Activated CD8-positive, alpha-beta memory T cell treated with anti-CD3 and anti-CD28 coated beads, Interleukin-2, amount 50 U/mL, for 48 hours (primary cell): ENCODE measurements around the gene TRIM66.

ENCODE experiments used
- DNase-seq: peaks from one replicate; pipeline ENCODE4 v3.0.0-alpha.2; 2020

Gene TRIM66

DNA sequence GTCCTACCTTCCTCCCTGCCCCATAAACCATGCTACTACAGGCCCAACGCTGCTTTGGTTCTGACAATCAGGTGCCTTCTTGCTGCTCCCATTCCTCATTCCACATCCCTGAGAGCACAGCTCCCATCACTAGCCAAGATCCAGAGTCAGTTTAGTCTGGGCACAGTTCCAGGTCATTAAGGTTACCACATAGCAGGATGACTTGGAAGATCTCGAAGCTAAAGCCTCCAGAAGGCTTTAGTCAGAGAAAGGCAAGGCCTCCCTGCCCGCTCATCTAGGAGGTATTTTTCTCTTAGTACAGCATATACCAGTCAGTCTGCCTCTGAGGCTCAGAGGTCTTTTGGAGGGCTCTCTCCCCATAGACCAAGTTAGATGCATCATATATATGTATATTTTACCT, 30.3 kb downstream of the TRIM66 start:
- no peak for DNase-seq

DNA sequence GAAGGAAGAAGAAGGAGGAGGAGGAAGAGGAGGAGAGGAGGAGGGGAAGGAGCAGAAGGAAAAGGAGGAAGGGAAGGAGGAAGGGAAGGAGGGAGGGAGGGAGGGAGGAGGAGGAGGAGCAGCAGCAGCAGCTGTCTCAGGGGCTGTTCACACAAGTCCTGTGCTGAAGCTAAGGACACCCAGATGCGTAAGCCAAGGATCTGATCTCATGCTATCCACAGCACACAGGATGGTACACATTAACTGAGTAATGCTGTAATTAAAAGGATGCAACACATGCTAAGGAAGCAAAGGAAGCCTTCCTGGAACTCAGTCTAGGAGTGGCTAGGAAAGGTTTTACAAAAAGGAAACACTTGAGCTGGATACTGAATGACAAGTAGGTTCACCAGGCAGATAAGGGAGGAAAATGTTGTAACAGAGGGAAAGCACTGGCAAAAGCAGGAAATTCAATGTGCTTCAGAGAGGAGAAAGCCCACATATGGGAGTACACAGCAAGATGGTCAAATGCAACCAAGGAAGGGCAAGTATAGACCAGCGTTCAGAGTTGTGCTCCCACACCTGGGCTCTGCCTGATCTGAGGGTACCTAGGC, 32.0 kb downstream of the TRIM66 start:
- no peak for DNase-seq

DNA sequence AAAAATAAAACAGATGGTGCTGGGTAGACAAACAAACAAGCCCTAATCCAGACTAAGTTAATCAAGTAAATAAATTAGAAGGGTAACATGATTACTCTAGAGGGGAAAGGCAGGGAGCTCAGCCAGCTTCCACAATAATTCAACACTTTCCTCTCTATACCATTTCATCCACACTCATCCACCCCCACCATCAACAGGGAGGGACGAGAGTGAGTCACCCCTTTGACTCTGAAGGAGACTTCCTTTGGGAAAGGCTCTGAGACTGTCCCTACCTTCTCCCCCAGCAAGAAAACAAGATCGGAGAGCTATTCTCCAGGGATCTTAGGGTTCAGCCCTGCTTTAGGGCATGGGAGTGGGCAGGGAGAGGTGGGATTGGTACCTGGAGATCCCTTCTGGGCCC, 33.1 kb downstream of the TRIM66 start:
- DNase-seq, result no peak

DNA sequence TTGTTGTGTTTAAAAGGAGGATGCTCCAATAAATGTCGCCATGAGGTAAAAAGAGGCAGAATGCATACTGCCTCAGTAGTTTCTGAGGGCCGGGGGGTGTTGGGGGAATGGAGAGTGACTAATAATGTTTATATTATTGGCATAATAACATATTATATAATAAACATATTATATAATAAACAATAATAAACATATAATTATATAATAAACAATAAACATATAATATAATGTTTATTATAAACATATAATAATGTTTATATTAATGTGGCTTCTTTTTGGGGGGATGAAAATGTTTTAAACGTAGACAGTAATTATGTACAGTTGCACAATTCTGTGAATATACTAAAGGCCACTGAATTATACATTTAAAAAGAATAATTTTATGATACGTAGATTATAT, 35.6 kb downstream of the TRIM66 start:
- no peak for DNase-seq

DNA sequence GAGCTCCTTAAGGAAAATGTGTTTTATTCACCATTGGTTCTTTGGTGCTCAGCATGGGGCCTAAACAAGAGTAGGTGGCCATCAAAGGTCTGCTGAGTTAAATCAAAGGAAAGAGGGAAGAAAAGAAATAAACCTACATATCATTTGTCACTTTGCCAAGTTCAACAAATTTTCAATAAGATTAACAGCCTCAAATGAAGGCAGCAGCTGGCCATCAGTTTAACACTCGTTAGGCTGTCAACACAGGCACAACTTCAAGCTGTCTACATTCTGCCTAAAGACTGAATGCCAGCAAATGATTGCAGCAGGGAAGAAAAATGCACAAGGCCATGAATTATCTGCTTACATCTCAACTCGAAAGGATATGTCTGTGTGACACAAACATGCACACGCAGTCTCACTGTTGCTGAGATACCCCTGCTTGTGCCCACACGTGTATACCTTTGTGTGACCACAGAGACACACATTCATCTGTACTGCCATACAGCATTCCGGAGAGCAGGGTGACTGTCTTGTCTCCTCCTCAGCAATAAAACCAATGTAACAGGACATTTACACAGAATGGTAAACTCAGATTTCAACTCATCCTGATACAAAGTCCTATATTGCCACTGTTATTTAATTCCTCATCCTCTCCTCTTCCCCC, 40.1 kb downstream of the TRIM66 start:
- no peak for DNase-seq

DNA sequence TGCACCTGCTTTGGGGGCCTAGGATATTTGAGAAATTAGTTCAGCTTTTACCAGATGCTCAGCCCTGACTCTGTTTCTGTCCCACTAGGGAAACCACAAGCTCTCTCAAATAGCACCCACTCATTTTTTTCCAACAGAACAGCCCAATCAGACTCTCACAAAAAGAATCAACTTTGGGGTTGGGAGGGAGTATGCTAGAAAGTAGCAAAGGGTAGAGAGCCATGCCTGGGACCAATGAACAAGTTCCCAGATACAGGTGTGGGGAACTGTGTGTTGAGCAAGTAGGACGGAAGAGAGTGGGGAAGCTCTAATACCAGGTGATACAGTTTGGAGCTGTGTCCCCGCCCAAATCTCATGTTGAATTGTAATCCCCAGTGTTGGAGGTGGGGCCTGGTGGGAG, 41.1 kb downstream of the TRIM66 start:
- no peak for DNase-seq

DNA sequence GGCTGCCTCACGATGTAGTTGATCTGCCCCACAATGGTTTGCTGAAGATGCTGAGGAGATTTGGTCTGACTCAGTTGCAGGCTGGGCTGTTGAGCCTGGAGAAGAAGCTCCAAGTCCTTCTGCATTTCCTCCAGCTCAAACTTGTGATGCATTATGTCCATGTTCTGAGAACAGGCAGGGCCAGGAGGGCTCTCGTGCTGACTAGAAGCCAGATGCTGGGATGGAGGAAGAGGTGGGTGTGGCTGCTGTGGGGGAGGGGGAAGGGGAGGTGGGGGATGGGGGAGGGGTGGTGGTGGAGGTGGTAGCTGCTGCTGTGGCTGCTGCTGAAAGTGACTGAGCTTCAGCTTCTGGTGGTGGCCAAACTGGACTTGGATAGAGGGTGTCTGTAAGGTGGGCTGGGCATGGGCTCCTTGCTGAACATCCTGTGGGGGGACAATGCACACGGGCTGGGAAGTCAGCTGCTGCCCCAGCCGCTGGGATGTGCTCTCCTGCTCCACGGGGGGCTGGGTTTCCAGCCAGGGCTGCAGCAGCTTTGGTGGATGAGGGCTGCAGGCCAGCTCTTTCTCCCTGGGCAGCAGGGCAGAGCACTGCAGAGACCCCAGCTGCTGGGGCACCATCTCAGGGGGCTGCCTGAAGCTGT, 42.1 kb downstream of the TRIM66 start:
- DNase-seq, result no peak

DNA sequence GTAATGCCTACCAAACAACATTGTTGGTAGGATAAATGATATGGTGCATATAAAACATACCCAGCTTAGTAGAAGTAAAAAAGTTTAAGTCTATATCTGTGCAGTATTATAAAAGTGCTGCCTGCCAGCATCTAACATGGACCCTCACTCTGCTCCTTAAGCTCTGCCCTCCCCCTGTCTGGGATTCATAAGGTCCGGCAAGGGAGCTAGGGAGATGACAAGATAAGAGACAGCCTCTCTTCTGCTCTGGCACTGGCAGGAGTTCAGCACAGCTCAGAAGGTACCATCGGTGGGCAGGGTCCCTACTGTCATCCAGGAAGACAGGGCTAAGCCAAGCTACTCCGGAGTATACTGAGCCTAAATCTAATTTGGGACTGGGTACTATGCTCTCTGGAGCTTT, 42.8 kb downstream of the TRIM66 start:
- DNase-seq, result no peak

DNA sequence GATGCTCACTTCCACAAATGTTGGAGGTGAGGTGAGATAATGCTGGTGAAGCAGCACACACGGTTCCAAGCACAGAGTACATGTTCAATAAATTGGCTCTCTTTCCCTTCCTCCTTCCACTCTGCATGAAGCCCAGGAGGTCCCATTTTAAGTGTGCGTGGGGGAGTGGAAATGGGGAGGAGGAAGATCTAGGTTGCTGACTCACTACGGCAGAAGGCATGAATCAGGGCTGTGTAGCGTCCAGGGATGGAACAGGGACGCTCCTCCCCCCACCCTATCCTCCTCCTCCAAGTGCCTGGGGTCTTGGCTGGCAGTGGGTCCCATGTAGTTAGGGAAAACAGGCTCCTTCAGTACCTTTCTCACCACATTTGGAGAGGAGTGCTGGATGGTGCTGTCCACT, 44.2 kb downstream of the TRIM66 start:
- DNase-seq, result no peak

DNA sequence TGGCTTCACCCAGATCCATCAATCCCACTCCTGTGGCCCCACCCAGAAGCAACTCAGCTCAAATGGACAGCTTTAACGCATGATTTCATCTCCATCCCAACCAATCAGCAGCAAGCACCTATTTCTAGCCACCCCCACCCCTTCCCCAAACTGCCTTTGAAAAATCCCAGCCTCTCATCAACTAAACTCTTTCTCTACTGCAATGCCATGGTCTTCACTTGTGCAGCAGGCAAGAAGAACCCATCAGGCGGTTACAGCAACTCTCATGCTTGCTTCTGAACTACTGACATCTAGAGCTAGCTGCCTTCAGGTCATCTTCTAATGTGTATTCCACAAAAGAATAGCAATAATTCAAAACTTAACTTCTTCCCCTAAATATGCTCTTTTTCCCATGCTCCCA, 46.3 kb downstream of the TRIM66 start:
- DNase-seq, result no peak

DNA sequence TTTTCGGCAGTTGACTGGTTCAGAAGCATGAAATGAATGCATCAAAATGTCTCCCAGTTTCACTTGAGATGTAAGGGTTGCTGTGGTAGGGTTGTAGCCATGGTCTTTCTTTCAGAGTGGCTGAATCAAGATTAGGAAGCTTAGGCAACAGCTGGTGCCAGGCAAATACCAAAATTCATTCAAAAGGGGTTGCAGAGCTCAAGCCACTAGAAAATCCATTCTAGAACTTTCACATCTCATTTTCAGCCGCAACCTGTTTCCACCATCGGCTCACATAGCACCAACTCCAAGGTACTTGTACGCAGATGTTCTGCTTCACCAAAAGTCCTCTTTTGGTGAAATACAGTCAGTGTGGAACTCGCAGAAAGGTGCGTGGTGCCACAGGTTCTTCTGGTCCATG, 48.0 kb downstream of the TRIM66 start:
- DNase-seq, result no peak

DNA sequence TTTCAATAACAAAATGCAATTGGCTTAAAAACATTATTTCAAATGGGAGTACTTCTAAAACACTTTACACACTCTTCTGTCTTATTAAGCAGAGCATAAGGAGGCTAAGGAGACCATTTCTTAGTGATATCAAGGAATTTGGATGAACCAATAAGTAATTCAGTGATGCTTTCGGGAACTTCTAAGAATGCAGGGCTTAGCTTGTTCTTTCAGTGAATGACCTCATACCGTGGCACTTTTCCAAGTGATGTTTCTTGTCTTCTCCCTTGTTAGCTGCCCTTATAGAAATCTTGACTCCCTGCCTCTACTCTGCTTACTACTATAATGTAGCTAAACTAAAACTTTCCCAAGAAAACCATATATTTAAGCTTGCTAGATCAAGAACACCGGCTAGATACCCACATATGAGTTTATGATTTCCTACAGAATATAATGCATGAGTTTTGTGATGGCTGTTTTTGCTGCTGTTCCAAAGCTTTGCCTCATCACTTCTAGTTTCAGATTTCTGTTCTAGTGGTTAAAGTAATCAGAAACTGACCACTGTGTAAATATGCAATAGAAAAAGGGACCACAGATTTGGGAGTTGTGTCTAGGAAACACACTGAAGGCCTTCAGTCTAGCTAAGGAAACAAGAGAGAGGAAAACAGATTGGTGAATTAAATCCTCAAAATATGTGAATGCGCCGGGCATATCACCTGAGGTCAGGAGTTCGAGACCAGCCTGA, 50.9 kb downstream of the TRIM66 start:
- DNase-seq, result no peak

DNA sequence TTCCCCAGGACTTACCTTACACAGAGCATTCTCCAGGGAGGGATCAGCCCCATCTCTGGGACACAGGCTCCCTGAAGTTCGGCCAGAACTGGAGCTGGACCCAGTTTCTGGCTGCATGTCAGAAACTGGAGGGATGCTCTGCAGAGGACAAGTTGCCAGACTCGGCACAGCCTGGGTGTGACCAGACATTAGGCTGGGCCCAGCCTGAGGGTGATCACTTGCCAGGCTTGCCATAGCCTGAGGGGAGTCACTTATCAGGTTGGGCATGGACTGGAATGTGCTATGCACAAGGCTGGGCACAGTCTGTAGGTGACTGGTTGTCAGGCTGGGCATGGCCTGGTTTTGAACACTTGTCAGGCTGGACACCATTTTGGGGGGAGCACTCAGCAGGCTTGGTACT, 57.8 kb downstream of the TRIM66 start:
- DNase-seq, result no peak

DNA sequence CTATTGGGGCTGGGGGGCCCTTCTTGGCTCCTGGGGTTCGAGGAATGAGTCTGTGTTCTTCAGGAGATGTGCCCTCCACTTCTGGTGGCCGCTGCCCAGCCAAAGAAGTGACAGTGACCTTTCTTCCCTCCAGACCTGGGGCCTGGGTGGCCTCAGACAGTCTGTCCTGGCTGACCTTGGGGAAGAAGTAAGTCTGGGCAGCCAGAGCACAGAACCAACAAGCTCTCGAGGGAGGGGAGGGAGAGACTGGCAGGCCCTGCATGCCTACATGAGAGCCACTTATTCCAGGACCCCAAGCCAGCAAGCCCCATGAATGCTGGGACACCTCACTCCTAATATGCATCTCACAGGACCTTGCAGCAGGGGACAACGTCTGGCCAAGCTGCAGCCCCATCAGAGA, 61.3 kb downstream of the TRIM66 start:
- no peak for DNase-seq

DNA sequence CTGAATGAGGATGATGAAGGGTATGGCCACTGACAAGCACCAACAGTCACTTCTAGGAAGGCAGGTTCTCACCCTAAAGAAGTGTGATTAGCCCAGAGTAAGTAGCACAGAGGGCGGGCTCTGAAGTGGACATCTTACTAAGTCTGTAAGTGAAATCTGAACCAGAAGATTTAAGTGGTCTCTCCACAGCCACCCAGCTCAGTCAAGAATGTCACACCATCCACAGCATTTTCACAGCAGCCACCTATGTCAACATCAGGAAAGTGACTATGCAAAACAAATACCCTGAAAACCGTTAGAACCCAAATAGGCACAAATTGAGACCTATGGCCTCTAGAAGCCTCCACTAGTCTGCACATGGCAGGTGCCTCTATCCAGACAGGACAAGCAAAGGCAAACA, 65.4 kb downstream of the TRIM66 start:
- no peak for DNase-seq

DNA sequence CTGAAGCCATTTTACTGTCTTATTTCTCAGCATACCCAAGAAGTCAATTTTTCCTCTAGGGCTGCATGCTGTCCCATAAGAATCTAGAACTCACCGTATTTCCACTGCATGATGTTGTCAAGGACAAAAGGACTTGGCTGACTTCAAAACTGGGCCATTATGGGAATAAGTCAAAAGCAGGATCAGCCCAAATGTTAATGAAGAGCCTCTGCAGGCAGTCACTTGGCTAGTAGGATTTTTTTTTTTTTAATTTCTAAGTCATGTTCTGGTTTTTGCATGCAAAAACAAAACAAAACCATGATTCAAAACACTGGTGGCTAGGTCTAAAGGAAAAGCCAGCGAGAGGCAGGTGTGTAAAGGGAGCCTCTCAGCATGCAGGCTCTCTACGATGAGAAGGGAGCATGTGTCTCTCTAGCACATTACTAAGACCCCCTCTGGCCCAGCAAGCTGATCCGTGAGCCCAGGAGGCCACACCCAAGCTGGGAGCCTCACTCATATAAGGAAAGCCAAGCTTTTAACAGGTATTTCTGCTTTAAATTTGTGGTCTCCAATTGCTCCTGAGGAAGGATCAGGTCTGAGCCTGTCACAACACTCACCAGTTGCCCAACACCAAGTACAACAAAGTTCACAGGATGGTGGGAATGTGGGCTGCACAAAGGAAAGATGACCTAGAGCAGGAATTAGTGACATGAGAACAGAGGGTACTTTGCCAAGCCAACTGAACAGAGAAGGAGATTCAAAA, 67.0 kb downstream of the TRIM66 start:
- DNase-seq, result no peak

DNA sequence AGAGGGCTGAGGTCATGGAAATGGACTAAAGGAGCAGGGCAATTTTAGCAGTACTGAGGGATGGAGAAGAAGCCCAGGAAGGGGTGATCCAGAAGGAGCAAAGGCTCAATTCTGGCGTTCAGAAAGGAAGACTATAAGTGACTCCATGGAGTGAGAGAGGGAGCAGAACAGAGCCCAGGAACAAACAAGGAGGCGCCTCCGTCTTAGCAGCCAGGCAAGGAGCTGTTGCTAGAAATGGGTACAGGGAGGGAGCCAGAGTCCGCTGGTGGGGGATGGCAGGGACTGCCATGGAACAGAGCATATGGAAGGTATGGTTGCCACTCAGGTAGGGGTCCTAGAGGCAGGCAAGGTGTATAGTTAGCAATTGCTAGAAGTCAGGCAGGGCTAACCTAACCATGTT, 68.0 kb downstream of the TRIM66 start:
- DNase-seq, result no peak

DNA sequence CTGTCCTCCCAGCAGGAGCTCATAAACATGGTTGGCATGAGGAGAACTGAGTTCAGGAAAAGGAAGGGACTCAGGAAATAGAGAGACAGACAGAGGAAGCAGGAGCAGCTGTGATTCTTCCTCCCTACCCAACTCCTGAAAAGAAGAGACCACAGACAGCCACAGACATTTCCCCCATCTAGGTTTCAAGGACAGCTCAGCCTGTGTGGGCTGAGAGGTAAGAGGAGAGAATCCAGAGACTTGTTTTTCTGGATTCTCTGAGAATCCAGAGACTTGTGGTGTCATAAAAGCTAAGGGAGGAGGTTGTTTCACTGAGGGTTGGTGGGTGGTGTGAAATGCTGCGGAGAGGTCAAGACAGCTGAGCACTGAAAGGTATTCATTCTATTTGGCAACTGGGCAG, 69.4 kb downstream of the TRIM66 start:
- DNase-seq, result no peak

DNA sequence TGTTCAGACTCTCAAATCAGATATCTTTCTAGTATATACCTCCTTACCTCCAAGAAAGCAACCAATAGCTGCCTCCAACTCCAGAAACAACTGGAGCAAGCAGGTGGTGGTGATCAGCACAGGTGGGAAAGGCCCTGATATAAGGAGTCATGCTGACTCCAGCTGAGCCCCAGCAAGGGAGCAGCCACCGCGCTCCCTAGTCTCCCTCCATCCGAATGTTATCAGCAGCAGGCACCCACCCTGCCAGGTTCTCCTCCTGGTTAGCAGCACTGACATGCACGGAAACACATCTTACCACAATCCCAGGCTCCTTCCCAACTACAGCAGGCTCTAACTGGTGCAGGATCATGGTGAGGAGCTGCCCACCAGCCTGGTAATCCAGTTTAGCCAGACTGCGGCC, 69.9 kb downstream of the TRIM66 start:
- no peak for DNase-seq

DNA sequence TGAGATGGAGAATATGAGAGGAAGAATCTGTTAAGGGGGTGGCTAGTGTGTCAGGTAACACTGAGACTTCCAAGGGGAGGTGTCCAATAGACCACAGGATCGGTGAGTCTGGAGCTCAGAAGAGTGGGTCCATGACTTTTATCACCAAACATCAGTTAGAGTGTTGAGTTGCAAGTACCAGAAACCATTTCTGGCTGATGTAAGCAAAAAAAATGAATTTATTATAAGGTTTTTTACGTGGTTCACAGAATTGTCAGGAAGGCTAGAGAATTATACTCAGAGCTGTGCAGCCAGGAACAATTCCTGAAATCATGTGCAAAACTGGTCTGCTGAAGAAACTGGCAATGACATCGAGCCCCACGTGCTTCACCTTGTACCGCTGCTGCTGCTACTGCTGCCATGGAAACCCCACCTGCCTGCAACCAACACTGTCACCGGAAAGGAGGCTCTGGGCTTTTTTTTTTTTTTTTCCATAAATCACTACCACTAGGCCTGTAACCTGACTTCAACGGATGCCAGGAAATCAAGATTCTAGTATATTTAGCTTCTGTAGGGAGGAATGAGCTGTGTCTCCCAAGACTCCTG, 71.8 kb downstream of the TRIM66 start:
- peak; percentile 28 for DNase-seq

DNA sequence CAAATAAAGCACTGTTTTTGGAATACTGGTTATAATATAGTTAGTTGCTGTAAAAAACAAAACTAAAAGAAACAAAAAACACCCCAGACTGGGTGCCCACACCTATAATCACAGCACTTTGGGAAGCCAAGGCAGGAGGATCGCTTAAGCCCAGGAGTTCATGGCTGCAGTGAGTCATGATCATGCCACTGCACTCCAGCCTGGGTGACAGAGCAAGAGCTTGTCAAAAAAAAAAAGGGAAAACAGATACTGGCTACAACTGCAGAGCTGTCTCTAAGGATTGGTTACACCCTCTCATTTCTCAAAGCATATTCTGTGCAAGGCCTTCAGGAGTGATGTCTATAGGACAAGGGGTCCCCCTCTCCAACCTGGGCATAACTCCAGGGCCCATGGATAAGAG, 73.8 kb downstream of the TRIM66 start:
- DNase-seq, result no peak

DNA sequence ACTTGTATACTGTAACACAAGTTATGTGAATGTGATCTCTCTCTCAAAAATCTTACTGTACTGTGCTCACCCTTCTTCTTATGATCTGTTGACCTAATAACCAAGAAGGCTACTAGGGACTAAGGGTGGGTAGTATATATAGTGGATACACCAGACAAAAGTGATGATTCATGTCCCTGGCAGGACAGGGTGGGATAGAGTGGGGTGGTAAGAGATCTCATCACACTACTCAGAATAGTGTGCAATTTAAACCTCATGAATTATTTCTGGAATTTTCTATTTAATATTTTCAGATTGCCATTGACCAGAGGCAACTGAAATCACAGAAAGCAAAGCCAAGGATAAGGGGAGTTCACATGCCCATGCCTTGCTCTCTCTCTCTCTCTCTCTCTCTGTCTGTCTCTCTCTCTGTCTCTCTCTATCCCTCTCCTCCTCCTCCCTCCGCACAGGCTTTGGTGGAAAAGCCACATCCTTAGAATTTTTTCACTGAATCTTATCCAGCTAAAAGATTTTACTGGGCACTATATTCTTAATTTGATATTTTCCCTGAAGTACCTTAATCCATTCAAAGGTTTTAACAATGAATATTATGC, 76.4 kb downstream of the TRIM66 start:
- DNase-seq, result no peak
